AG10803 (cell line): ENCODE measurements around the gene REX1BD.
"Not testable (repeated sequence)": the region's sequence is repeated elsewhere in the genome, so short reads cannot be mapped to it uniquely, and the experiment has no call there.

Experiments
- DNase-seq: peaks from one replicate; pipeline ENCODE4 v3.0.0; 2010; ENCODE audit warnings: low read depth
- H3K4me3 ChIP-seq: 2 replicates; pipeline ENCODE4 v1.5.1; 2011; ENCODE audit warnings: mild to moderate bottlenecking, low read length, control low read depth
- CTCF ChIP-seq: conservative IDR thresholded peaks from 2 replicates; pipeline ENCODE4 v1.5.1; 2011; ENCODE audit warnings: mild to moderate bottlenecking, low read length, control low read depth, inconsistent platforms

Gene REX1BD

GRCh38 chr19:18588611-18589379 is at the start of gene REX1BD:
Gene REX1BD, plus strand, starts transcription at chr19:18588798. Its CDS starts 4 bp downstream, at chr19:18588802.
- peak within 1 kb of the TSS; percentile 76 for H3K4me3 ChIP-seq
- peak; percentile 76 for DNase-seq
- peak; percentile 63 for TF ChIP-seq CTCF

GRCh38 chr19:18539372-18539771 is 49.2 kb upstream of the REX1BD start:
- TF ChIP-seq CTCF: no peak
- H3K4me3 ChIP-seq: no peak overlapping the region
- DNase-seq: no peak

GRCh38 chr19:18540200-18540599 is 48.4 kb upstream of the REX1BD start:
- not testable (repeated sequence) for DNase-seq, H3K4me3 ChIP-seq

- no peak for TF ChIP-seq CTCF
- peak overlapping the region; percentile 80; the same call in 1 of the 2 replicates for H3K4me3 ChIP-seq
These were observed 47.2 kb upstream of the REX1BD start for GRCh38 chr19:18541258-18541991.

GRCh38 chr19:18541992-18542940 is 46.3 kb upstream of the REX1BD start:
- no peak for TF ChIP-seq CTCF
- no peak for DNase-seq
- H3K4me3 ChIP-seq: peak overlapping the region; percentile 80

More at GRCh38 chr19:18541258-18541991, 47.2 kb upstream of the REX1BD start:
- DNase-seq: peak; percentile 57

- DNase-seq: peak; percentile 85
- no peak for TF ChIP-seq CTCF
These were observed 45.4 kb upstream of the REX1BD start, which contains the start of gene FKBP8 for GRCh38 chr19:18542941-18543813. Gene FKBP8, minus strand, starts transcription at chr19:18543573. Its CDS starts 1,603 bp downstream, at chr19:18541970.

More at GRCh38 chr19:18542941-18543813, 45.4 kb upstream of the REX1BD start, which contains the start of gene FKBP8:
- H3K4me3 ChIP-seq: peak within 1 kb of the TSS; percentile 80
